Fibroblast of skin of abdomen (primary cell): ENCODE measurements around the gene PRR14.
"Not testable (repeated sequence)": the region's sequence is repeated elsewhere in the genome, so short reads cannot be mapped to it uniquely, and the experiment has no call there.

Experiments
- DNase-seq: peaks from one replicate; pipeline ENCODE4 v3.0.0-alpha.2; 2013

PRR14 gene

DNA sequence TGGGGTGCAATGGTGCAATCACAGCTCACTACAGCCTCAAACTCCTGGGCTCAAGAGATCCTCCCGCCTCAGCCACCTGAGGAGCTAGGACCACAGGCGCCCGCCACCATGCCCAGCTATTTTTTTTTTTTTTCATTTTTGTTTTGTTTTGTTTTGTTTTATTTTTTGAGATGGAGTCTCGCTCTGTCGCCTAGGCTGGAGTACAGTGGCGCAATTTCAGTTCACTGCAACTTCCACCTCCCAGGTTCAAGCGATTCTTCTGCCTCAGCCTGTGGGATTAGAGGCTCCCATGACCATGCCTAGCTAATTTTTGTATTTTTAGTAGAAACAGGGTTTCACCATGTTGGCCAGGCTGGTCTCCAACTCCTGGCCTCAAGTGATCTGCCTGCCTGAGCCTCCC is 18.3 kb upstream of the PRR14 start:
- DNase-seq, result not testable (repeated sequence)

DNA sequence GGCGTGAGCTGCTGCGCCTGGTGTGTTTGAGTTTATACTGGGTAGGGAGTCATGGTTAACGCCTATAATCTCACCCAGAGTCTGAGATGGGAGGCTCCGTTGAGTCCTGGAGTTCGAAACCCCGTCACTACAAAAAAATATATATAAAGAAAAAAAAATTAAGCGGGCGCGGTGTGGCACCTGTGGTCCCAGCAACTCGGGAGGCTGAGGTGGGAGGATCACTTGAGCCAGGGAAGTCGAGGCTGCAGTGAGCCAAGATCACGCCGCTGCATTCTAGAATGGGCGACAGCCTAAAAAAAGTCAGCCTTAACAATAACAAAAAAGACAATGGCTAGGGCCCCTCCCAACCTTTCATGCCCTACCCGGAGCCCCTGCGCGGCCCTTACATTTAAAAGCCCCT is 17.2 kb upstream of the PRR14 start:
- no peak for DNase-seq

DNA sequence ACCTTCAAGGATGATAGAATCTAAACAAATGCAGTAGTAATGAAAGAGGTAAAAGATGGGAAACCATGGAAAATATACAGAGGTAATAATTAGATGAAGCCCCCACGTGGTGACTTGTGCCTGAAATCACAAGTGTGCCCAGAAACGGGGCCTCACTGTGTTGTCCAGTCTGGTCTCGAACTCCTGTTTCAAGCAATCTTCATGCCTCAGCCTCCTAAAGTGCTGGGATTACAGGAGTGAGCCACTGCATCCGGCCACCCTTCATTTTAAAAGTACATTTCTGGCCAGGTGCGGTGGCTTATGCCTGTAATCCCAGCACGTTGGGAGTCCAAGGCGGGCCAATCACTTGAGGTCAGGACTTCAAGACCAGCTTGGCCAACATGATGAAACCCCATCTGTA is 14.2 kb upstream of the PRR14 start:
- no peak for DNase-seq

DNA sequence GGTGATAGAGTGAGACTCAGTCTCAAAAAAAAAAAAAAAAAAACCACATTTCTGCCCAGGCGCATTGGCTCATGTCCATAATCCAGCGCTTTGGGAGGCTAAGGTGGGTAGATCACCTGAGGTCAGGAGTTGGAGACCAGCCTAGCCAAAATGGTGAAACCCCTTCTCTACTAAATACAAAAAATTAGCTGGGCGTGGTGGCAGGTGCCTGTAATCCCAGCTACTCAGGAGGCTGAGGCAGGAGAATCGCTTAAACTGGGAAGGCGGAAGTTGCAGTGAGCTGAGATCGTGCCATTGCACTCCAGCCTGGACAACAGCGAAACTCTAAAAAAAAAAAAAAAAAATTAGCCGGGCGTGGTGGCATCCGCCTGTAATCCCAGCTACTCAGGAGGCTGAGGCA is 13.6 kb upstream of the PRR14 start:
- DNase-seq, result not testable (repeated sequence)

DNA sequence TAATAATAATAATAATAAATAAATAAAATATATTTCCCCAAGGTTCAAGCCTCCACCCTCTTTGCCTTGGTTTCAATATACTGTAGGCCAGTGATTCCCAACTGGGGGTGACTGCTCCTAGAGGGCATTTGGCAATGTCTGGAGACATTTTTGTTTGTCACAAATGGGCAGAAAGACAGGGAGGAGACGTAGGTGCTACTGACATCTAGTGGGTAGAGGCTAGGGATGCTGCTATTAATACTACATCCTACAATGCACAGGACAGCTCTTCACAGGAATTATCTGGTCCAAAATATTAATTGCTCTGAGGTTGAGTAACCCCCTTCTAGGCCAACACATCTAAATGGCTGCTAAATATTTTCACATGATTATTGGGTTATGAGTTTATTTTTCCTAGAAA is 12.8 kb upstream of the PRR14 start:
- peak; percentile 51 for DNase-seq

DNA sequence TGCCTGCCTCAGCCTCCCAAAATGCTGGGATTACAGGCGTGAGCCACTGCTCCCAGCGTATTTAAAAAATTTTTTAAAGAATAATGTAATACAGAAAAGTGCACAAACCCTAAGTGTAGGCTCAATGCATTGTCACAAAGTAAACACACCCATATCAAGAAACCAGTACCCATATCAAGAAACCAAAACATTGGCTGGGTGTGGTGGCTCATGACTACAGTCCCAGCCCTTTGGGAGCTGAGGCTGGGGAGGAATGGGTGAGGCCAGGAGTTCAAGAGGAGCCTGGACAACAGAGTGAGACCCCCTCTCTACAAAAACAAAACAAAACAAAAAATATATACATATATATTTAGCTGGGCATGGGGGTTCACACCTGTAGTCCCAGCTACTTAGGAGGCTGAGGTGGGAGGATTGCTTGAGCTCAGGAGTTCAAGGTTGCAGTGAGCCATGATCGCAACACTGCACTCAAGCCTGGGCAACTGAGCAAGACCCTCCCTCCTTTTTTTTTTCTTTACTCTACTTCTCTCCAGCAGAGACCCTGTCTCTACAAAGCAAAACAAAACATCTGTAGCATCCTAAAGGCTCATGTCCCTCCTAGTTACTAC is 9.3 kb upstream of the PRR14 start:
- DNase-seq, result no peak

DNA sequence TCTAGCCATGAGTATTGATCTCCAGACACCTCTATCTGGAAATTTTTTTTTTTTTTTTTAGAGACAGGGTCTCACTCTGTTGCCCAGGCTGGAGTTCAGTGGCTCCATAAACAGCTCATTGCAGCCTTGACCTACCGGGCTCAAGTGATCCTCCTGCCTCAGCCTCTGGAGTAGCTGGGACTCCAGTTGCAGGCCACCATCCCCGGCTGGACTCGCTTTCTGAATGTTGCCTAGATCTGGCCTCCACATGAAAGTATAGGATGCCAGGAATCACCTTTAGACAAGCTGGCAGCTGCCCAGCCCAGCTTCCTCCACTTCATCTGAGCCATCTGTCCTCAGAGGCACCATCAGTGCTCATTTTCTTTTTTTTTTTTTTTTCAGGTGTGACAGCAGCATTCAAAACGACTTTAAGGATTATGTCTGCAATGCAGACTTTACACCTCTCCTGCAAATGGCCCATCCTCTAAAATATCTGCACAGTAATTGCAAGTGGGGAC is 6.4 kb upstream of the PRR14 start:
- DNase-seq, result no peak

DNA sequence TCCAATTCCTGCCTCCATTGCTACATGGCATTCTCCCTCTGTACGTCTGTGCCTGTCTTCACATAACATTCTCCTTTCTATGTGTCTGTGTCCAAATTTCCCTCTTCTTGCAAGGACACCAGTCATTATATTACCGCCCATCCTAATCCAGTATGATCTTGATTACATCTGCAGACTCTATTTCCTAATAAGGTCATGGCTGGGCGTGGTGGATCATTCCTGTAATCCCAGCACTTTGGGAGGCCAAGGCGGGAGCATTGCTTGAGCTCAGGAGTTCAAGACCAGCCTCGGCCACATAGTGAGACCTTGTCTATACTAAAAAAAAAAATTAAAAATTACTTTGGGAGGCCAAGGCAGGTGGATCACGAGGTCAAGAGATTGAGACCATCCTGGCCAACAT is 5.0 kb upstream of the PRR14 start:
- no peak for DNase-seq

DNA sequence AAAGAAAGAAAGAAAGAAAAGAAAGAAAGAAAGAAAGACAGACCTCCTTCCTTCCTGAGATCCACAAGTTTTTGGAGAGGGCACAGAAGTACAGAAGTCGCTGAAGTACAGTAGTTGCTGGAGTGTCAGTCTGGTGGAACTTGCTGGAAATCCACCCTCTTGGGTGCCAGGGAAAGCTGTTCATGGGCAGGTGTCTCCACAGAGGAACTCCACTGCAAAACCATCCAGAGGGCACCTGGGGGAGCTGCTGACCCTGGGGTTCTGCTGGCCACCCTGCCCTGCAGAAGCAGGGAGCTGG is 3.5 kb upstream of the PRR14 start:
- no peak for DNase-seq

DNA sequence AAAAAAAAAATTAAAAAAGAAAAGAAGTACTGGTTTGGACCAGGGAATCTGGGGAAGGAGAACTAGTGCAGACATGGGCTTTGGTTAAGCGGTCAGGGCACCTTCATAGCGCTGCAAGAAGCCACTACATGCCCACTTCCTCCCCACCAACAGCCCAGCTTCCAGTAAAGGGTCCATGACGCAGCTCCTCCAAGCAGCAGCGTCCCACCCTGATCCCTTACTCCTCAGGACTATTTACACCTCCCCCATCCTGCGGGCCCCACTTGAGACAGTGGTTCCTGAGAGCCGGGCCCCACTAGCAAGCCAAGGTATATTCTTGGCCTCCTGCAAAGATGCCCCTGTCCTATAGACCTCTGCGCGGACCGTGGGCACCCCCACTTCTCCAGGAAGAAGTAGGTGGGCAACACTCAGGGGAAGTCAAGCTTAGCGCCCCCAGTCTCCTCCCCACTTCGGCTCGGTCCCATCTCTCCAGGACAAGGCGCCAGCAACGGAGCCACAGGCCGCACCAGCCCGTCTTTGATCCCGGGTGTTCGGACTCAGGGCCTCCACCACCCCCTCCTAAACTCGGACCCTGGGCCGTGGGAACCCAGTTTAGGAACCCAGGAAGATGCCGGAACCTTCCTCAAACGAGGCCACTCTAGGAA is 913 bp upstream of the PRR14 start:
- DNase-seq, result no peak

DNA sequence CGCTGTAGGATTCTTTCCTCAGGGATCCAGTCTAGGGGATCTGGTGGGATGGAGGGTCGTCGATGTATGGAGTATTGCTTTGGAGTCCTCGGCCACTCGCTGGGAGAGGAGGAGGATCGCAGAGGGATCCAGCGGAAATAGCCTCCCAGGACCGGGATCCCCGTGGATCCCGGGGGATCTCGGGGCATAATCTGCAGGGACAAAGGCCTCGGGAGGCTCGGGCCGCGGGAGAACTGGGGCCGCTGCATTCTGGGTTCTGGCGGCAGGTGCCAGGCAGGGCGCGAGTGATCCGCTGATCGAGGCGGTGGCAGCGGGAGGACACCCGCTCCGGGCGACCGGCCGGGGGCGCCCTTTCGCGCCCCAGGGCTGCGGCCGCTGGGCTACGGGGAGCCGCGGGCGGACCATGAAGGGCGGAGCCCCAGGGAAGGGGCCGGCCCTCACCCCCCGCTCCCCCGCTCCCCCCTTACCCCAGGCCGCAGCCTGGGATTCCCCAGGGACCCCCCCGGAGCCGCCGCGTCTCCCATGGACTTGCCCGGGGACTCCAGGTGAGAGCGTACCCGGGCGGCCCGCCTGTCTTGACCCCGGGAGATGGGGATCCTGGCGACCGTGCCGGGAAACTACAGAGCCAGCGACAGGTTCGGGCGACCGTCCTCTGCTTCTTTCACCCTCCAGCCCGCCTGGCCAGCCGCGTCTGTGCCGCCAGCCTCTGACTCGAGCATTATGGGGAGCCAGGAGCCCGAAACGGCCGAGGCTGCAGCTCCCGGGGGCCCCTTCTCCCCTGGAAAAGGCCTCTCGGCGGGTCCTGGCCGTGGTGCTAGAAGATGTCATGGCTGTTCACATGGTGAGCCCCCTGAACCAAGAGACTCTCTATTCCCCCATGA is 604 bp downstream of the PRR14 start:
- peak; percentile 61 for DNase-seq

DNA sequence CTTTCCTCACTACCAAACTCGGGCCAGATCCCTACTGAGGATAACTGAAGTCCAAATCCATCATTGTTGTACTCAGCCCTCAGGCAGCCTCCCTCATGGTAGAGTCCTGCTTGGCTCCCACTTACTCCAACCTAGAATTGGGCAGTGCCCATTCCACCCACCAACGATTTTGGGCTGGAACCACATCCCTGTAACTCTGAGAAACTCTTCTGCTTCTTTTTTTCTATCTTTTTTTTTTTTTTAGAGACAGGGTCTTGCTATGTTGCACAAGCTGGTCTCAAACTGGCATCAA is 1.2 kb downstream of the PRR14 start:
- no peak for DNase-seq

DNA sequence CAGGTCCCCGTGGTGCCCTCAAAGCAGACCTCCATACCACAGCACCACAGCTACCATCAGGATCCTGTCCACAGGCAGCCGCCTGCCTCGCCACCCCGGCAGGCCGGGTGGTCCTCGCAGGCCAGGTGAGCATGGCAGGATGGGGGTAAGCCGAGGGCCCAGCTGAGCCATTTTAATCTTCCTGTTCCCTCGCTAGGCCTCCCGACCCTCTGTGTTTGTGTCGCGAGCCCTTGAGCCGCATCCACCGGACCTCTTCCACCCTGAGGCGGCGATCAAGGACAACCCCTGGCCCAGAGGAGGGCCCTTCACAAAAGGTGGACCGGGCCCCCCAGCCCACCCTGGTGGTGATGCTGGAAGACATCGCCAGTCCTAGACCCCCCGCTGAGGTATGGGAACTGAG is 2.0 kb downstream of the PRR14 start:
- no peak for DNase-seq

DNA sequence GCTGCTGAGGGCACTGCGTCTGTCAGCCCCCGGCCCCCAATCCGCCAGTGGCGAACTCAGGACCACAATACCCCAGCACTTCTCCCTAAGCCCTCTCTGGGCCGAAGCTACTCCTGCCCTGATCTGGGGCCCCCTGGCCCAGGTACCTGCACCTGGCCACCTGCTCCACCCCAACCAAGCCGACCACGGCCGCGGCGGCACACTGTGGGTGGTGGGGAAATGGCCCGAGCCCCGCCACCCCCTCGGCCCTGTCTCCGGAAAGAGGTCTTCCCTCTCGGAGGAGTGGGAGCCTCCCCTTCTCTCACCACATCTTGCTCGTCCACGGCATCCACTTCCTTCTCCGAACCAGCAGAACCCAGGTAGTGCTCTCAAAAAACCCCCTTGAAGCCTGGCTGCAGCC is 4.1 kb downstream of the PRR14 start:
- no peak for DNase-seq

DNA sequence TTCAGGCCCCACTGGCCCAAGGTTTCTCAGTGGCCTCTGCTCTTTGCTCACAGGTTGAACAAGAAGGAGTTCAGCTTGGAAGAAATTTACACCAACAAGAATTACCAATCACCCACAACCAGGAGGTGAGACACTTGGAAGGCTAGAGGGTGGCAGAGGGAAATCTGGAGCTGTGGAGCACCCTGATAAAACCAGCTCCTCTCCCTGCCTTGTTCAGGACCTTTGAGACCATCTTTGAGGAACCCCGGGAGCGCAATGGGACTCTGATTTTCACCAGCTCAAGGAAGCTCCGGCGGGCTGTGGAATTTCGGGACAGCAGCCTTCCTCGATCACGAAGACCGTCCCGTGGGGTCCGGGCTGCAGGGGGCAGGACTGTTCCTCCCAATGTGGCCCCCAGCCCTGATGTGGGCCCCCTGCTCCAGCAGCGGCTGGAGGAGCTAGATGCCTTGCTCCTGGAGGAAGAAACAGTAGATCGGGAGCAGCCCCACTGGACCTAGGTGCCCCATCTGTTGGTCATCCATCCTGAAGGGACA is 5.1 kb downstream of the PRR14 start:
- no peak for DNase-seq

DNA sequence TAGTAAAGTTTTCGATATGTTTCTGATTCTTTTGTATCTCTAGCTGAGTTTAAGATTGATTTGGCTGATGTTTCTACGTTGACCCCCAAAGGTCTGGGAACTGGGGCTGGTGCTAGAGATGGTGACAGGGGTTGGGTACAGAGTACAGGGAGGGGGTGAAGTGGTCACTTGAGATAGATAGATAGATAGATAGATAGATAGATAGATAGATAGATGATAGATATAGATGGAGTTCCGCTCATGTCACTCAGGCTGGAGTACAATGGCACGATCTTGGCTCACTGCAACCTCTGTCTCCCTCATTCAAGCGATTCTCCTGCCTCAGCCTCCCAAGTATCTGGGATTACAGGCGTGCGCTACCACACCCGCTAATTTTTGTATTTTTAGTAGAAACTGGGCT is 5.6 kb downstream of the PRR14 start:
- no peak for DNase-seq

DNA sequence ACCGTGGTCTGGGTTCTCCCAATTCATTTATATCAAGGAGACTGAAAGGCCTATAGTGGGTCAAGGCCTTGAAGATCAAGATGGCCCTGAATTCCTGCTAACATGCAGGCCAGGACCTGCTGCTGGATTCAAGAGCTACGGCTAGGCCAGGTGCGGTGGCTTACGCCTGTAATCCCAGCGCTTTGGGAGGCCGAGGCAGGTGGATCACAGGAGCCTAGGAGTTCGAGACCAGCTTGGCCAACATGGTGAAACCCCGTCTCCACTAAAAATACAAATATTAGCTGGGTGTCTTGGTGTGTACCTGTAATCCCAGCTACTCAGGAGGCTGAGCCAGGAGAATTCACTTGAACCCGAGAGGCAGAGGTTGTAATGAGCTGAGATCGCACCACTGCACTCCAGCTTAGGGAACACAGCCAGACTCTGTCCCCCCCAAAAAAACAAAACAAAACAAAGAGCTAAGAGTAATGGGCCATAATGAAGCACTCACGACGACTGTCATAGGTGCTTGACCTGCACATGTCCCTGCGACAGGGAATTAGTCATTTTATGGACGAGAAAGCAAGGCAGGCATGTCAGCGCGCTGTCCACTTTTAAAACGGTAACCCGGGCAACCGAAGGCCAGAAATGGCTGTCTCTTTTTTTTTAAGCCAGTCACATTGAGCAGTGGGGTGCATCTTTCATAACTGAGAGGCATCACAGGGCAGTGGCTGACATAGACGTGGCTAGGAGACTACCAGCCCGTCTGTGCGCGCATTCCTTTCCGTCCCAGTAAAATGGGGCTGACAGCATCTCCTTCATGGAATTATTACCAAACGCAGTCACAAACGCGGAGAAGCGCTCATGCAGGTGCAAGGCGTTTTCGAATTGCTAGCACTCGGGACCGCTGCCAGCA is 6.5 kb downstream of the PRR14 start:
- no peak for DNase-seq

DNA sequence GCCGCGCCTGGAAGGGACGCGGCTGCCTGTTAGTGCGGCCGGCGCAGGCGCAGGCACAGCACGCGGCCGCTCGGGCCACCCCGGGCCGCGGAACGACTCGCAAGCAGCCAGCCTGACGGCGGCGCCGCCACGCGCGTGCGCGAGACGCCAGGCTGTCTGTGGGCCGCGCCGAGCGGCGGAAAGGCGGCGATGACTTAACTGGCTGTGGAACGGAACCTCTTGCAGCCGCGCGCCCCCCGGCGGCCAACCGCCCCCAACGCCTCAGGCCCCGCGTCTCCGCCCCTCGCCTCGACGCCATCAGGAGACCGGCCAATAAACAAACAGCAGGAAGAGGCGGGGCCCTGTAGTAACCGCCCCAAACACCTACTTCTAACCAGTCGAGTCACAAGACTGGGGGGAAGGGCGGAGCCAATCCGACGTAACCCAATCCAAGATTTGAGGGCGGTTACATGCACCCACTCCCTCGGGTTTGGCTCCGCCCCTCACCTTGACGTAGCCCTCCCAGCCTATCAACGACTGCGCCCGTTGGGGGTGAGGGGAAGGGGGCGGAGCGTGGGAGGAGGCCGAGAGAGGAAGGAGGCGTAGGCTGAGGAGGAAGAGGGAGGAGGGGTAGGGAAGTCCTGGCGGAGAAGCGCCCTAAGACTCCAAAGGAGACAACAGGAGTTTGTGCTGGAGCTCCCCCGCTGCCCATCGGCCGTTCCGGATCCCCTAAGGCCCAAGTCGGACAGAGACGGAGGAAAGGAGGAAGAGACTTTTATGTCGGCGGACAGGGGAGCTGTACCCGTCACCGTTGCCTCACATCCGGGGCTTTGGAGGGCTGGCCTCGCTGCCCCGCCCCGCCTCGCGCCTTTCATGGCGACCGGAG is 7.3 kb downstream of the PRR14 start, which contains the start of gene FBRS:
Gene FBRS, plus strand, starts transcription at position 566 of the 865 bp plus-strand sequence. CDS start 1,088 bp downstream, outside the sequence.
- DNase-seq, result peak; percentile 100

DNA sequence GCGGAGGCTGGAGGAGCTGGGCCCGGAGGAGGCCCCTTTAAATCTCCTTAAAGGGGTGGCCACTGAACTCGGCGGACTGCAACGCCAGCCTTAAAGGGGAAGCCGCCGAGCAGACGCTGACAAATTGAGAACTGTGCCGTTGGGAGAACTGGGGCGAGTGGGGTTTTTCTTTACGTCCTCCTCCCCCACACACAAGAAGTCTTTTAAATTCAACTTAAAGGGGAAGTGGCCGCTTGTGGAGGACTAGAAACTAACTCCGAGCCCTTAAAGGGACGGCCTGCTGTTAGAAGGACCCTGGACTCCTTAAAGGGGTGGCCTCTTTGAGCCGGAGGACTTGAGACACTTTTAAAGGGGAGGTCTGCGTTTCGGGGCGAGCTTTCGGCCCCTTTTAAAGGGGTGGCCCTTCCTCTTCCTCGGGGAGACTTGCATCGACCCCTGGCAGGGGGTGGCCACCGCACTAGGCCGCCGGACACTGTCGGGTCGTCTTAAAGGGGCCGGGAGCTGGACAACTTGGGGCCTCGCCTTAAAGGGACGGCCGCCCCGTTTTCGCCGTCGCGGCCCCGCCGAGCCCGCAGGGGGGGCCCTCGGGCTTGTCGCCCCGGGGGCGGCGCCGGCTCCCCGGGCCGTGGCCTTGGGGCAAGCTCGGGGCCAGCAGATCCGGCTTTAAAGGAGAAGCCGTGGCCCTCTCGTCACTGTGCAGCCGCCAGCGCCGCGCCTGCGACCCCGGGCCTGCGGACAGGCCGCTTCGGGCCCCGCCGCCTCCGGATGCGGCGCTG is 8.2 kb downstream of the PRR14 start:
- peak; percentile 98 for DNase-seq

DNA sequence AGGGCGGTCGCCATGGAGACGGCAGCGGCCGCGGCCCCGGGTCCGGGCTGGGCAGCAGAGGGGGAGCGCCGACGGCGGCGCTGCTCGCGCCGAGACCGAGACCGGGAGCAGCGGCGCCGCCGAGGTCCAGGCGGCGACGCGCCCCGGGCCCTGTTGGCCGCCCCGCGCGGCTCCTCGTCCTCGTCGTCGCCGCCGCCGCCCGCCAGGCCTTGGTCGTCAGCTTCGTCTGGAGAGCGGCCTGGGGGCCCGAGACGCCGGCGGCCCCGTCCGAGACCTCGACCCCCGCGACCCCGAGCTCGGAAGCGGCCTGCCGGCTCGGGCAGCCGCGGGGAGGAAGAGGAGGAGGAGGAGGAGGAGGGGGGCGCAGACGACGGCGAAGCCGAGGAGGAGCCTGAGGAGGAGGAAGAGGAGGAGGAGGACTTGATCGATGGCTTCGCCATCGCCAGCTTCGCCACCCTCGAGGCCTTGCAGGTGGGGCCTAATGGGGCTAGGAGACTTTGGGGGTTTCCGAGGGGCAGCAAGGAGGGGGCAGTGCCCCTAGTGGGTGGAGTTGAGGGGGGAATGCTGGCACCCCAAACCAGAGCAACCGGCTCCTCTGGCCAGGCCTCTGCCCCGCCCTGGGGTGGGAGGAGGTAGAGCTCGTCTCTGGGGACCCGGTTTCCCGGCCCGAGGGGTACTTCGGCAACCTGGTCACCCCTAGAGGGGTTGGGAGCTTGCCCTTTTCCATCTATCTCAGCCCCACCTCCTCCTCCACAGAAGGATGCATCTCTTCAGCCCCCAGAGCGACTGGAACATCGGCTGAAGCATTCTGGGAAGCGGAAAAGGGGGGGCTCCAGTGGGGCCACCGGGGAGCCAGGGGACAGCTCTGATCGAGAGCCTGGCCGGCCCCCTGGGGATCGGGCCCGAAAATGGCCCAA is 9.0 kb downstream of the PRR14 start:
- DNase-seq, result peak; percentile 13
